Measurements from ENCODE around the gene GPR141. TPM values are rescaled to one million over a fixed set of nuclear protein-coding genes. Genes with fewer than 3 reads are reported as not detected.

Gene GPR141
- total RNA-seq, 1 experiment from 2014 or later: not detected

GRCh38 chr7:37674531-37674930 lies 9.0 kb upstream of the GPR141 start (continued):
- TF ChIP-seq ATF3 (IDR thresholded peaks at IDR 0.05) (no peak), CEBPB (IDR thresholded peaks at IDR 0.05; ENCODE audit: low read depth) (no peak), SRF (IDR thresholded peaks at IDR 0.05; ENCODE audit: low read depth) (no peak), SIN3A (IDR thresholded peaks at IDR 0.05; ENCODE audit: low read depth) (no peak)

GRCh38 chr7:37675749-37676148 lies 7.8 kb upstream of the GPR141 start:
- no TSS peak for BruUV-seq (replicated peaks)
- Histone ChIP-seq H3K9me2 (ENCODE audit: insufficient read depth) (no peaks in the 10 kb centered on the region), H3K9me3 (ENCODE audit: control insufficient read depth in 1 of 2, insufficient read depth in 1 of 2, low read depth in 1 of 2, low read length in 2 of 2) (no peaks in the 10 kb centered on the region), H4K20me1 (ENCODE audit: insufficient read depth) (no peaks in the 10 kb centered on the region), H3K27ac (ENCODE audit: low read depth, low read length) (no peak overlapping the region), H3K36me3 (ENCODE audit: control insufficient read depth in 1 of 2, insufficient read depth in 2 of 2, low read length in 2 of 2) (no peaks in the 10 kb centered on the region), H3K4me2 (ENCODE audit: low read length) (no peak overlapping the region), H3K79me2 (ENCODE audit: insufficient read depth, low read length) (no peaks in the 10 kb centered on the region), H3K4me3 (replicated peaks in 1 of 2; ENCODE audit: low read depth in 1 of 2, low read length in 2 of 2) (no peak overlapping the region), H2AFZ (ENCODE audit: low read depth, low read length, poor library complexity, severe bottlenecking) (no peak overlapping the region), H3K9ac (ENCODE audit: low read length) (no peak overlapping the region), H3K27me3 (ENCODE audit: insufficient read depth, low read length) (no peaks in the 10 kb centered on the region; the same call in 1 of the 2 replicates), H3K4me1 (ENCODE audit: control insufficient read depth in 1 of 2, insufficient read depth in 2 of 2, low read length in 2 of 2) (no peaks in the 10 kb centered on the region)
- TF ChIP-seq SP1 (IDR thresholded peaks at IDR 0.05; ENCODE audit: low read depth) (no peak), SIN3A (IDR thresholded peaks at IDR 0.05; ENCODE audit: low read depth) (no peak), CBX3 (IDR thresholded peaks at IDR 0.05; ENCODE audit: low read depth) (no peak), ATF3 (IDR thresholded peaks at IDR 0.05) (no peak), CTCF (IDR thresholded peaks at IDR 0.05 in 2 of 3, conservative IDR thresholded peaks at IDR 0.05 in 1 of 3; ENCODE audit: borderline replicate concordance in 1 of 3, insufficient read depth in 1 of 3, low read depth in 2 of 3, low read length in 2 of 3) (no peak), POLR2AphosphoS5 (IDR thresholded peaks at IDR 0.05; ENCODE audit: low read depth, low read length) (no peak), JUND (IDR thresholded peaks at IDR 0.05) (no peak), EZH2phosphoT487 (IDR thresholded peaks at IDR 0.05; ENCODE audit: borderline replicate concordance) (no peak), REST (IDR thresholded peaks at IDR 0.05; ENCODE audit: low read depth) (no peak), FOSL1 (IDR thresholded peaks at IDR 0.05; ENCODE audit: low read depth) (no peak)
- POLR2A ChIA-PET: no interaction called here
- intact Hi-C loops (cut with micrococcal nuclease): no loop called here
- ATAC-seq (no peak), DNase-seq (ENCODE audit: low read depth, low spot score) (no peak)
- CTCF ChIA-PET: no interaction called here
- RAD21 ChIA-PET (ENCODE audit: low non-redundant PET in 1 of 2, low total read pairs in 2 of 2, uncharacterized antibody in 2 of 2, unreplicated experiment in 2 of 2): no interaction called here
